Neutrophil (primary cell): ENCODE data around the gene HMBS.

Experiments used
- H3K27ac ChIP-seq: fragments of 200-600 bp; sonication (generic); 2 replicates; pipeline ENCODE4 v1.5.1; 2016; ENCODE audit warnings: mild to moderate bottlenecking, moderate library complexity
- H3K27me3 ChIP-seq: fragments of 200-600 bp; sonication (generic); 2 replicates; pipeline ENCODE4 v1.6.0; 2016; ENCODE audit warnings: mild to moderate bottlenecking
- H3K36me3 ChIP-seq: fragments of 200-600 bp; sonication (generic); 2 replicates; pipeline ENCODE4 v1.5.1; 2017
- H3K4me1 ChIP-seq, 2 experiments: fragments of 200-600 bp in 1 of 2; sonication (generic) in 1 of 2; 1 replicate in 1 of 2; 2 replicates in 1 of 2; pipeline versions ENCODE4 v1.5.1 to v1.6.1; 2013 to 2016; ENCODE audit warnings: low read depth in 1 of 2, low read length in 1 of 2, mild to moderate bottlenecking in 1 of 2, moderate library complexity in 1 of 2; ENCODE audit not compliant: control insufficient read depth in 1 of 2, insufficient read depth in 1 of 2
- H3K4me3 ChIP-seq, 2 experiments: fragments of 200-600 bp in 1 of 2; sonication (generic) in 1 of 2; 1 replicate in 1 of 2; 2 replicates in 1 of 2; pipeline ENCODE4 v1.5.1; 2013 to 2016; ENCODE audit warnings: low read depth in 1 of 2, low read length in 1 of 2, mild to moderate bottlenecking in 1 of 2, moderate library complexity in 1 of 2
- H3K9me3 ChIP-seq: fragments of 200-600 bp; sonication (generic); 2 replicates; pipeline ENCODE4 v1.5.1; 2016
- TF ChIP-seq, protein P1 (sequence below): fragments of 200-600 bp; sonication (generic); IDR thresholded peaks from 2 replicates; pipeline ENCODE4 v1.5.1; 2016; ENCODE audit warnings: antibody characterized with exemption

HMBS gene

DNA sequence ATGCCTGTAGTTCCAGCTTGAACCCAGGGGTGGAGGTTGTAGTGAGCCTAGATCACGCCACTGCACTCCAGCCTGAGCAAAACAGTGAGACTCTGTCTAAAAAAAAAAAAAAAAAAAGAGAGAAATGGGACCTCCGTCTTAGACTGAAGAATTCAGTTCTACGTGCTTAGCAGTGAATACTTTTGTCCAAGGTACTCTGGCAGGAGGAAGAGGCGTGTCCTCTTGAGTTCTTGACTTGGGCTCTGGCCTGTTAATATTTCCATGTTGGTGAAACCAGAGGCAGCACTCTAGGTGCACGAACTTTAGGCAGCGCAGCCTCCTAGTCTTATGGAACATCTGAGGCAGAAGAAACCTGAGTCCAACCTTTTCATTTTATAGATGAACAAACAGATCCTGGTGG lies 2.4 kb downstream of the HMBS start:
- H3K36me3 ChIP-seq = peaks cover 6% of the 10 kb centered on the region
- TF ChIP-seq, protein P1, sequence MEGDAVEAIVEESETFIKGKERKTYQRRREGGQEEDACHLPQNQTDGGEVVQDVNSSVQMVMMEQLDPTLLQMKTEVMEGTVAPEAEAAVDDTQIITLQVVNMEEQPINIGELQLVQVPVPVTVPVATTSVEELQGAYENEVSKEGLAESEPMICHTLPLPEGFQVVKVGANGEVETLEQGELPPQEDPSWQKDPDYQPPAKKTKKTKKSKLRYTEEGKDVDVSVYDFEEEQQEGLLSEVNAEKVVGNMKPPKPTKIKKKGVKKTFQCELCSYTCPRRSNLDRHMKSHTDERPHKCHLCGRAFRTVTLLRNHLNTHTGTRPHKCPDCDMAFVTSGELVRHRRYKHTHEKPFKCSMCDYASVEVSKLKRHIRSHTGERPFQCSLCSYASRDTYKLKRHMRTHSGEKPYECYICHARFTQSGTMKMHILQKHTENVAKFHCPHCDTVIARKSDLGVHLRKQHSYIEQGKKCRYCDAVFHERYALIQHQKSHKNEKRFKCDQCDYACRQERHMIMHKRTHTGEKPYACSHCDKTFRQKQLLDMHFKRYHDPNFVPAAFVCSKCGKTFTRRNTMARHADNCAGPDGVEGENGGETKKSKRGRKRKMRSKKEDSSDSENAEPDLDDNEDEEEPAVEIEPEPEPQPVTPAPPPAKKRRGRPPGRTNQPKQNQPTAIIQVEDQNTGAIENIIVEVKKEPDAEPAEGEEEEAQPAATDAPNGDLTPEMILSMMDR = no peak
- no peak overlapping the region for H3K4me3 ChIP-seq
- no peaks in the 10 kb centered on the region for H3K27me3 ChIP-seq
- no peaks in the 10 kb centered on the region for H3K9me3 ChIP-seq
- H3K4me1 ChIP-seq = peaks cover 52 to 56% of the 10 kb centered on the region in 2 experiments
- no peak overlapping the region for H3K27ac ChIP-seq

DNA sequence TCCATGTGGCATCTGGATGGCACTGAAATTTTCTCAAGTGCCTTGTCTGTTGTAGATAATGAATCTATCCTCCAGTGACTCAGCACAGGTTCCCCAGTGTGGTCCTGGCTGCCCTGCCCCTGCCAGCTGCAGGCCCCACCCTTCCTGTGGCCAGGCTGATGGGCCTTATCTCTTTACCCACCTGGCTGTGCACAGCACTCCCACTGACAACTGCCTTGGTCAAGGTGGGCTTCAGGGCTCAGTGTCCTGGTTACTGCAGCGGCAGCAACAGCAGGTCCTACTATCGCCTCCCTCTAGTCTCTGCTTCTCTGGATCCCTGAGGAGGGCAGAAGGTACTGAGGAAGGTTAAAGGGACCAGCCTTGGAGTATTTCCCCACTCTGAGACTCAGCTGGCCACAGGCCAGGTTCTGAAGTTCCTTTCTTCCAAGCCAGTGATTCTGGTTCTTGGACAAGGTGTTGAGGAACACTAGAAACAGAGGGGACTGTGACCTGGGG lies 3.1 kb downstream of the HMBS start:
- H3K4me3 ChIP-seq = no peak overlapping the region
- TF ChIP-seq, protein P1 = no peak
- peaks cover 59 to 62% of the 10 kb centered on the region in 2 experiments for H3K4me1 ChIP-seq
- H3K9me3 ChIP-seq = no peaks in the 10 kb centered on the region
- no peaks in the 10 kb centered on the region for H3K27me3 ChIP-seq
- H3K27ac ChIP-seq = no peak overlapping the region
- no peaks in the 10 kb centered on the region for H3K36me3 ChIP-seq

DNA sequence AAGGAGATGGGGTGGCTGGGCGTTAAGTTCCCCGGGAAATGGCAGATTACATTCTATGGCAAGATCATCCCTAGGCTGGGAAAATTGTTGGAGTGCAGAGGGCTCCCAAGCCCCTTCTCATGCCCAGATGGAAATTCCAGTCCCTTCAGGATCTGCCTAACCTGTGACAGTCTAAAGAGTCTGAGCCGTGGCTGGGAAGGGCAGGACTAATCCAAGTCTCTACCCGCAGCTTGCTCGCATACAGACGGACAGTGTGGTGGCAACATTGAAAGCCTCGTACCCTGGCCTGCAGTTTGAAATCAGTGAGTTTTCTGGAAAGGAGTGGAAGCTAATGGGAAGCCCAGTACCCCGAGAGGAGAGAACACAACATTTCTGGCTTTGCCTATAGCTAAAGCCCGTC lies 3.7 kb downstream of the HMBS start:
- Histone ChIP-seq H3K4me1 (peaks cover 65 to 68% of the 10 kb centered on the region in 2 experiments), H3K27ac (no peak overlapping the region), H3K36me3 (no peaks in the 10 kb centered on the region), H3K9me3 (no peaks in the 10 kb centered on the region), H3K27me3 (no peaks in the 10 kb centered on the region), H3K4me3 (no peak overlapping the region)
- TF ChIP-seq, protein P1 = no peak

DNA sequence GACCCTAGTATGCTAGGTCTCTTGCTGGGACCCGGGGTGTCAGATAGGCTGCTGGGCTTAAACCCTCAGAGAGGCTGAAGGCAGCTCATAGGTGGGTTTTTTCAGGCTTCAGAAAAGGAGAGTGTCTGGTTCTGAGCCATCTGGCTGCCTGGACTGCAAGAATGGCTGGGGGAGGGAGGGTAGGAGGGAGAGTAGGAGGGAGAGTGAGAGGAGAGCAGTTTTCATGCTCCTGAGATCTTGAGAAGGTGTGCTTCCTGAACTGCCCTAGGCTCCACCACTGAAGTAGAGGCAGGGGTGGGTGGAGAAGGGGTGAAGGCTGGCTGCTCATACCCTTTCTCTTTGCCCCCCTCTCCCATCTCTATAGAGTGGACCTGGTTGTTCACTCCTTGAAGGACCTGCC lies 4.6 kb downstream of the HMBS start:
- Histone ChIP-seq H3K4me3 (no peak overlapping the region), H3K27me3 (no peaks in the 10 kb centered on the region), H3K9me3 (no peaks in the 10 kb centered on the region), H3K27ac (peak overlapping the region; percentile 70), H3K36me3 (no peaks in the 10 kb centered on the region), H3K4me1 (peaks cover 73 to 75% of the 10 kb centered on the region in 2 experiments)
- TF ChIP-seq, protein P1 = no peak

DNA sequence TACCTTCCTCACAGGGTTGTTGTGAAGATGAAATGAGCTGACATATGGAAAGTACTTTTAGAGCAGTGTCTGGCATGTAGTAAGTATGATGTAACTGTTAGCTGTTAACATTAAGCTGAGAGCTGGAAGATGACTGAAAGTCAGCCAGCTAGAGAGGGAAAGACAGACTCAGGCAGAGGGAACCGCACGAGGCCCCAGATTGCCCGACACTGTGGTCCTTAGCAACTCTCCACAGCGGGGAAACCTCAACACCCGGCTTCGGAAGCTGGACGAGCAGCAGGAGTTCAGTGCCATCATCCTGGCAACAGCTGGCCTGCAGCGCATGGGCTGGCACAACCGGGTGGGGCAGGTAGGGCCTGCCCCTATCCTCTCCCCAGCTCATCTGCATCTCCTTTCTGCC lies 6.5 kb downstream of the HMBS start:
- H3K27ac ChIP-seq = peak overlapping the region; percentile 70
- peaks cover 68 to 70% of the 10 kb centered on the region in 2 experiments for H3K4me1 ChIP-seq
- H3K4me3 ChIP-seq = peak overlapping the region in 1 of 2 experiments; percentile 20
- H3K27me3 ChIP-seq = no peaks in the 10 kb centered on the region
- H3K36me3 ChIP-seq = no peaks in the 10 kb centered on the region
- no peaks in the 10 kb centered on the region for H3K9me3 ChIP-seq
- TF ChIP-seq, protein P1 = no peak
